K562 (cell line): ENCODE measurements around the gene RNF187. TPM values are rescaled to one million over a fixed set of nuclear protein-coding genes. Genes with fewer than 3 reads are reported as not detected.

Source experiments
- ATAC-seq: fragments of 200-7000 bp; cut with Tn5 transposase; 3 replicates; pipeline ENCODE4 v1.9.1; 2020; ENCODE audit warnings: moderate library complexity
- BruUV-seq: library from RNA; stranded (reverse); fragments of 400-500 nt; replicated peaks from 2 replicates; lab custom pipeline; 2021; lab: Mats Ljungman, UMichigan
- CTCF ChIA-PET: fragments of 300-600 bp; formaldehyde crosslinking; extraction: SDS; loops from one replicate; lab custom pipeline; 2021; ENCODE audit warnings: low intra/inter-chr PET ratio; lab: Yijun Ruan, JAX
- POLR2A ChIA-PET: fragments of 300-600, 350-650 bp; sonication (Branson Sonifier 250); formaldehyde crosslinking; extraction: SDS; loops from one replicate; lab custom pipeline; 2021; ENCODE audit warnings: antibody characterized with exemption, inconsistent platforms; lab: Yijun Ruan, JAX
- DNase-seq, 4 experiments: peaks; one replicate each; pipeline versions ENCODE4 v3.0.0 to v3.0.0-alpha.2; 2011 to 2018; ENCODE audit warnings: low spot score in 3 of 4, mixed read lengths in 3 of 4; ENCODE audit errors: extremely low read depth in 1 of 4
- FAIRE-seq: peaks from 2 replicates; lab custom pipeline; 2011; peaks lifted over from hg19 to GRCh38; lab: Jason Lieb, UNC
- H2AFZ ChIP-seq: 2 replicates; pipeline ENCODE4 v1.6.0; 2011; ENCODE audit warnings: low read depth, low read length, control low read depth, inconsistent platforms
- H3K27ac ChIP-seq: fragments of 200-600 bp; 3 replicates; pipeline ENCODE4 v1.8.0; 2011; ENCODE audit warnings: low read depth, mild to moderate bottlenecking, control low read depth, inconsistent platforms, low read length, moderate library complexity, mixed read lengths; ENCODE audit errors: extremely low read depth
- H3K27me3 ChIP-seq, 2 experiments: fragments of 300-600 bp in 1 of 2; 2 replicates in 1 of 2; 3 replicates in 1 of 2; pipeline versions ENCODE4 v1.6.0 to v1.8.0; 2011; ENCODE audit warnings: inconsistent platforms in 2 of 2, low read length in 2 of 2, mild to moderate bottlenecking in 1 of 2, mixed read lengths in 1 of 2, moderate library complexity in 1 of 2; ENCODE audit not compliant: control insufficient read depth in 2 of 2, insufficient read depth in 2 of 2
- H3K36me3 ChIP-seq: fragments of 300-600 bp; 3 replicates; pipeline ENCODE4 v1.8.0; 2011; ENCODE audit warnings: mild to moderate bottlenecking, low read length, inconsistent platforms; ENCODE audit not compliant: control insufficient read depth, insufficient read depth
- H3K4me1 ChIP-seq, 2 experiments: fragments of 200-600 bp in 1 of 2; replicated peaks in 1 of 2; 2 replicates in 1 of 2; 3 replicates in 1 of 2; pipeline versions ENCODE4 v1.5.1 to v1.8.0; 2011; ENCODE audit warnings: inconsistent platforms in 2 of 2, low read length in 2 of 2, mild to moderate bottlenecking in 1 of 2, mixed read lengths in 1 of 2, moderate library complexity in 1 of 2; ENCODE audit not compliant: control insufficient read depth in 2 of 2, insufficient read depth in 2 of 2
- H3K4me2 ChIP-seq: 2 replicates; pipeline ENCODE4 v1.6.1; 2011; ENCODE audit warnings: low read length, control low read depth, inconsistent platforms, mixed read lengths; ENCODE audit not compliant: insufficient read depth
- H3K4me3 ChIP-seq: fragments of 200-600 bp; sonication (generic), shearing (Covaris generic); 2 replicates; pipeline ENCODE4 v1.5.1; 2016; ENCODE audit warnings: control low read depth, inconsistent platforms
- H3K79me2 ChIP-seq: fragments of 200-600 bp; 3 replicates; pipeline ENCODE4 v1.8.0; 2011; ENCODE audit warnings: low read length, inconsistent platforms; ENCODE audit not compliant: control insufficient read depth, insufficient read depth
- H3K9ac ChIP-seq, 2 experiments: 2 replicates each; pipeline versions ENCODE4 v1.6.0 to v1.6.1; 2011; ENCODE audit warnings: low read depth in 2 of 2, low read length in 2 of 2, control low read depth in 1 of 2, inconsistent platforms in 1 of 2, mild to moderate bottlenecking in 1 of 2, mixed read lengths in 1 of 2; ENCODE audit not compliant: insufficient read depth in 1 of 2
- H3K9me1 ChIP-seq: one replicate; pipeline ENCODE4 v1.6.0; 2011; ENCODE audit warnings: inconsistent platforms, mild to moderate bottlenecking, low read length, moderate library complexity; ENCODE audit not compliant: control insufficient read depth, insufficient read depth
- H3K9me3 ChIP-seq: replicated peaks from 2 replicates; pipeline ENCODE4 v1.5.1; 2011; ENCODE audit warnings: low read depth, low read length, inconsistent platforms; ENCODE audit not compliant: control insufficient read depth, insufficient read depth
- H4K20me1 ChIP-seq: replicated peaks from 2 replicates; pipeline ENCODE4 v1.6.1; 2011; ENCODE audit warnings: low read length, inconsistent platforms, mixed read lengths; ENCODE audit not compliant: control insufficient read depth, insufficient read depth
- DPF2 ChIP-seq: fragments of 450-650 bp; IDR thresholded peaks from 2 replicates; pipeline ENCODE4 v1.6.1; 2016
- ETV6 ChIP-seq, 3 experiments: fragments of 150-350 bp in 1 of 3; sonication (generic) in 1 of 3; formaldehyde crosslinking in 1 of 3; IDR thresholded peaks; 2 replicates each; pipeline versions ENCODE4 v1.6.1 to v1.8.0; 2014 to 2022; ENCODE audit warnings: borderline replicate concordance in 2 of 3, low read depth in 2 of 3, antibody characterized with exemption in 1 of 3, low read length in 1 of 3, mild to moderate bottlenecking in 1 of 3, missing genetic modification reagents in 1 of 3
- HSF4 ChIP-seq: fragments of 250-450 bp; sonication (Bioruptor Pico); IDR thresholded peaks from 2 replicates; pipeline ENCODE4 v2.1.2; 2022; ENCODE audit warnings: mild to moderate bottlenecking, moderate library complexity, borderline replicate concordance
- KAT8 ChIP-seq: fragments of 450-650 bp; IDR thresholded peaks from 2 replicates; pipeline ENCODE4 v1.6.1; 2016; ENCODE audit warnings: low read depth, mild to moderate bottlenecking
- MAFK ChIP-seq: IDR thresholded peaks from 2 replicates; pipeline ENCODE4 v1.6.1; 2011; ENCODE audit warnings: low read length, improper control_type of control experiment
- MBD2 ChIP-seq: sonication (generic); IDR thresholded peaks from 2 replicates; pipeline ENCODE4 v1.6.1; 2016; ENCODE audit warnings: low read depth, borderline replicate concordance
- MYC ChIP-seq, 2 experiments: fragments of 250-450 bp in 1 of 2; sonication (Bioruptor Pico) in 1 of 2; IDR thresholded peaks; 2 replicates each; pipeline versions ENCODE4 v1.5.1 to v1.6.1; 2012 to 2021; ENCODE audit warnings: low read depth in 2 of 2, borderline replicate concordance in 1 of 2, improper control_type of control experiment in 1 of 2, low read length in 1 of 2, mild to moderate bottlenecking in 1 of 2, moderate library complexity in 1 of 2
- NBN ChIP-seq: fragments of 450-650 bp; IDR thresholded peaks from 2 replicates; pipeline ENCODE4 v1.6.1; 2016; ENCODE audit warnings: low read depth, mild to moderate bottlenecking
- NCOA4 ChIP-seq: fragments of 450-650 bp; IDR thresholded peaks from 2 replicates; pipeline ENCODE4 v1.6.1; 2018; ENCODE audit warnings: mild to moderate bottlenecking; ENCODE audit not compliant: partially characterized antibody
- NKRF ChIP-seq: fragments of 450-650 bp; IDR thresholded peaks from 2 replicates; pipeline ENCODE4 v1.6.1; 2016; ENCODE audit warnings: borderline replicate concordance
- OTX1 ChIP-seq: fragments of 450-650 bp; formaldehyde crosslinking; IDR thresholded peaks from 2 replicates; pipeline ENCODE4 v1.4.0; 2022; ENCODE audit warnings: mild to moderate bottlenecking
- STAT6 ChIP-seq: sonication (generic); formaldehyde crosslinking; IDR thresholded peaks from 2 replicates; pipeline ENCODE4 v1.8.1; 2023; ENCODE audit warnings: mild to moderate bottlenecking, missing genetic modification reagents
- XRCC5 ChIP-seq: fragments of 200-400 bp; formaldehyde crosslinking; IDR thresholded peaks from 2 replicates; pipeline ENCODE4 v1.6.1; 2017; ENCODE audit warnings: low read depth, mild to moderate bottlenecking, low read length
- ZNF507 ChIP-seq: conservative IDR thresholded peaks from 2 replicates; pipeline ENCODE4 v1.6.1; 2017; ENCODE audit warnings: missing genetic modification characterization, missing compliant biosample characterization
- ZNF696 ChIP-seq: fragments of 250-450 bp; sonication (Bioruptor Pico); conservative IDR thresholded peaks from 2 replicates; pipeline ENCODE4 v1.4.0; 2020; ENCODE audit warnings: mild to moderate bottlenecking, moderate library complexity
- WGBS: fragments of 100-300 bp; shearing (Covaris generic); methylation state at CpG from one replicate; pipeline ENCODE4 v1.1.6; 2016; ENCODE audit warnings: low coverage, mixed read lengths; ENCODE audit not compliant: insufficient coverage; ENCODE audit errors: missing lambda C conversion rate; 5-methylcytosine and 5-hydroxymethylcytosine counted together
- in situ Hi-C: fragments of 300-500 bp; cut with MboI; formaldehyde crosslinking; loops from 4 replicates; pipeline ENCODE4 v1.15.0; 2018; ENCODE audit warnings: inconsistent platforms, mixed read lengths
- intact Hi-C: fragments of 100-400 bp; cut with micrococcal nuclease; formaldehyde crosslinking; loops from 2 replicates; pipeline ENCODE4 v1.14.2; 2022
- polyA plus RNA-seq, 8 experiments: library from polyadenylated mRNA; depleted of rRNA in 4 of 8; stranded (reverse) in 5 of 8; unstranded in 3 of 8; fragments of >200 nt; fragmentation: Nextera tagmentation in 2 of 8; fragmentation: Illumina TruSeq in 1 of 8; extraction: Ambion mirVana in 2 of 8; extraction: Trizol in 1 of 8; gene quantifications; 2 replicates each; pipeline versions ENCODE4 v1.2.1 to v1.2.3, GENCODE V29; 2011 to 2014; ENCODE audit warnings: inconsistent platforms in 1 of 8, missing spikeins in 1 of 8
- total RNA-seq, 7 experiments: library from RNA; depleted of rRNA in 6 of 7; stranded (reverse); fragments of >200 nt in 6 of 7; fragmentation: Illumina TruSeq in 2 of 7; extraction: Trizol in 2 of 7; gene quantifications; 2 replicates each; pipeline versions ENCODE4 v1.2.1 to v1.2.3, GENCODE V29; 2011 to 2021; ENCODE audit warnings: low replicate concordance in 1 of 7

The RNF187 gene
- total and polyA plus RNA-seq, 9 of the 15 experiments (the other 6 are each of a cell fraction or from before 2014, with no cell fraction given) = 2.3 to 119 (median 41.9) TPM

- peaks cover 25% of the 10 kb centered on the region for H3K79me2 ChIP-seq
- ATAC-seq (peak; percentile 2), FAIRE-seq (no peak), DNase-seq (no peak)
- intact Hi-C loops = no loop called here
- peaks cover 37 to 46% of the 10 kb centered on the region in 2 experiments for H3K4me1 ChIP-seq
- H3K4me2 ChIP-seq = peak overlapping the region; percentile 98
- CTCF ChIA-PET = no interaction called here
- peak overlapping the region; percentile 75 for H3K4me3 ChIP-seq
- BruUV-seq = no TSS peak
- H3K9ac ChIP-seq = peak overlapping the region; percentile 85 to 95; a peak in 3 of 4 replicates
- peak overlapping the region; percentile 97; the same call in 2 of the 3 replicates for H3K27ac ChIP-seq
- no peaks in the 10 kb centered on the region for H3K27me3 ChIP-seq
- no peaks in the 10 kb centered on the region for H3K9me1 ChIP-seq
- 55% methylated on average over 15 of the region's 18 CpGs for WGBS
- H3K9me3 ChIP-seq = no peaks in the 10 kb centered on the region
- 0 out of 2 replicates have a peak overlapping the region, but pooled peaks have one; percentile 7 for H2AFZ ChIP-seq
- peaks cover 35% of the 10 kb centered on the region; the same call in 2 of the 3 replicates for H3K36me3 ChIP-seq
- POLR2A ChIA-PET = interaction anchor here (0.6 to 6.2 kb wide), 9 partner anchors 10 to 970 kb away, joined by 3 to 64 read pairs (median 3); a partner anchor contains a TSS
- no peaks in the 10 kb centered on the region; the same call in 1 of the 2 replicates for H4K20me1 ChIP-seq
- in situ Hi-C loops = no loop called here
- TF ChIP-seq XRCC5 = no peak
- TF ChIP-seq STAT6 (CRISPR knock-in tag) = no peak
- peak; percentile 80; the same call in 1 of the 2 replicates for TF ChIP-seq OTX1 (CRISPR knock-in tag)
- TF ChIP-seq ZNF696 (CRISPR knock-in tag) = no peak
- no peak for TF ChIP-seq HSF4 (CRISPR knock-in tag)
- no peak for TF ChIP-seq NKRF
- no peak for TF ChIP-seq DPF2
- no peak for TF ChIP-seq KAT8
- TF ChIP-seq MBD2 = no peak
- no peak for TF ChIP-seq MAFK
- no peak for TF ChIP-seq ETV6 (IDR thresholded peaks at IDR 0.05; ENCODE audit: borderline replicate concordance in 1 of 2, low read depth in 2 of 2, low read length in 1 of 2)
- TF ChIP-seq ETV6 (CRISPR knock-in tag; IDR thresholded peaks at IDR 0.05; ENCODE audit: borderline replicate concordance) = no peak
- TF ChIP-seq NBN = peak; percentile 30; the same call in 1 of the 2 replicates
- TF ChIP-seq NCOA4 = no peak
- TF ChIP-seq ZNF507 (tag) = no peak
- TF ChIP-seq MYC (IDR thresholded peaks at IDR 0.05; ENCODE audit: low read depth, low read length) = no peak
- 0 out of 2 replicates have a peak, but pooled peaks have one; percentile 51 for TF ChIP-seq MYC (CRISPR knock-in tag; IDR thresholded peaks at IDR 0.05; ENCODE audit: borderline replicate concordance, low read depth)
Observed at GRCh38 chr1:228488125-228488817, 1.1 kb downstream of the RNF187 start.
